HCT116 (cell line): ENCODE results near the gene DHX34. TPM values are rescaled to one million over a fixed set of nuclear protein-coding genes. Genes with fewer than 3 reads are reported as not detected.

Source experiments
- ATAC-seq: fragments of 200-7000 bp; cut with Tn5 transposase; 2 replicates; pipeline ENCODE4 v1.9.1; 2020; ENCODE audit warnings: mild to moderate bottlenecking, moderate library complexity
- BruUV-seq: library from RNA; stranded (reverse); fragments of 400-500 nt; replicated peaks from 2 replicates; lab custom pipeline; 2021; lab: Mats Ljungman, UMichigan
- CTCF ChIA-PET: fragments of 300-600 bp; sonication (Branson Sonifier 250); formaldehyde crosslinking; loops from one replicate; lab custom pipeline; 2021; ENCODE audit warnings: antibody characterized with exemption; lab: Charles Lee
- POLR2A ChIA-PET: fragments of 300-600, 350-600 bp; sonication (Branson Sonifier 250); formaldehyde crosslinking; loops from one replicate; lab custom pipeline; 2021; ENCODE audit warnings: antibody characterized with exemption; lab: Charles Lee
- RAD21 ChIA-PET, 2 experiments: fragments of 300-600 bp; sonication (Branson Sonifier 250); formaldehyde crosslinking; loops; one replicate each; lab custom pipeline; 2023; ENCODE audit warnings: low total read pairs in 2 of 2; ENCODE audit not compliant: uncharacterized antibody in 2 of 2, unreplicated experiment in 2 of 2, low non-redundant PET in 1 of 2; lab: Charles Lee
- DNase-seq: peaks from one replicate; pipeline ENCODE4 v3.0.0-alpha.2; 2010; ENCODE audit warnings: low read depth, low spot score
- H2AFZ ChIP-seq: fragments of 200-600 bp; shearing (Covaris generic), sonication (generic); 2 replicates; pipeline ENCODE4 v1.6.1; 2017; ENCODE audit warnings: low read depth, mixed run types, mixed read lengths, antibody characterized with exemption, low read length; ENCODE audit not compliant: poor library complexity, severe bottlenecking
- H3K27ac ChIP-seq: 2 replicates; pipeline ENCODE4 v1.5.1; 2012; ENCODE audit warnings: low read depth, low read length
- H3K27me3 ChIP-seq: fragments of 200-600 bp; sonication (generic); 2 replicates; pipeline ENCODE4 v1.6.1; 2016; ENCODE audit warnings: mixed run types, low read length, mixed read lengths; ENCODE audit not compliant: insufficient read depth
- H3K36me3 ChIP-seq, 2 experiments: fragments of 200-500 bp in 1 of 2; fragments of 200-600 bp in 1 of 2; sonication (Bioruptor generic) in 1 of 2; sonication (generic) in 1 of 2; 2 replicates each; pipeline versions ENCODE4 v1.5.1 to v1.6.1; 2014 to 2016; ENCODE audit warnings: low read length in 2 of 2, inconsistent platforms in 1 of 2, mixed read lengths in 1 of 2, mixed run types in 1 of 2; ENCODE audit not compliant: insufficient read depth in 2 of 2, control insufficient read depth in 1 of 2
- H3K4me1 ChIP-seq, 2 experiments: fragments of 200-600 bp in 1 of 2; sonication (generic) in 1 of 2; 2 replicates each; pipeline versions ENCODE4 v1.5.1 to v1.6.1; 2012 to 2017; ENCODE audit warnings: low read length in 2 of 2, inconsistent platforms in 1 of 2, mild to moderate bottlenecking in 1 of 2, mixed read lengths in 1 of 2, mixed run types in 1 of 2, moderate library complexity in 1 of 2; ENCODE audit not compliant: insufficient read depth in 2 of 2, control insufficient read depth in 1 of 2
- H3K4me2 ChIP-seq: fragments of 200-600 bp; sonication (generic); 2 replicates; pipeline ENCODE4 v1.6.1; 2017; ENCODE audit warnings: mixed run types, low read length, mixed read lengths
- H3K4me3 ChIP-seq, 2 experiments: fragments of 200-600 bp in 1 of 2; sonication (generic) in 1 of 2; replicated peaks in 1 of 2; 2 replicates each; pipeline ENCODE4 v1.5.1; 2011 to 2016; ENCODE audit warnings: low read length in 2 of 2, control low read depth in 1 of 2, low read depth in 1 of 2, mild to moderate bottlenecking in 1 of 2, mixed read lengths in 1 of 2, mixed run types in 1 of 2
- H3K79me2 ChIP-seq: fragments of 200-600 bp; sonication (generic); 2 replicates; pipeline ENCODE4 v1.6.1; 2017; ENCODE audit warnings: mild to moderate bottlenecking, mixed run types, low read length, moderate library complexity, mixed read lengths; ENCODE audit not compliant: insufficient read depth
- H3K9ac ChIP-seq: fragments of 200-600 bp; sonication (generic); 2 replicates; pipeline ENCODE4 v1.6.1; 2016; ENCODE audit warnings: low read length, mixed read lengths
- H3K9me2 ChIP-seq: fragments of 200-600 bp; sonication (generic), shearing (Covaris generic); 2 replicates; pipeline ENCODE4 v1.6.1; 2017; ENCODE audit warnings: mixed run types, mild to moderate bottlenecking, moderate library complexity; ENCODE audit not compliant: insufficient read depth
- H3K9me3 ChIP-seq, 2 experiments: fragments of 200-500 bp in 1 of 2; fragments of 200-600 bp in 1 of 2; sonication (Bioruptor generic) in 1 of 2; sonication (generic) in 1 of 2; 2 replicates each; pipeline ENCODE4 v1.6.1; 2014 to 2017; ENCODE audit warnings: low read length in 2 of 2, mixed read lengths in 2 of 2, inconsistent platforms in 1 of 2, low read depth in 1 of 2, mild to moderate bottlenecking in 1 of 2, mixed run types in 1 of 2, moderate library complexity in 1 of 2; ENCODE audit not compliant: control insufficient read depth in 1 of 2, insufficient read depth in 1 of 2
- H4K20me1 ChIP-seq: fragments of 200-600 bp; sonication (generic), shearing (Covaris generic); 2 replicates; pipeline ENCODE4 v1.6.1; 2017; ENCODE audit warnings: mixed run types, mild to moderate bottlenecking, moderate library complexity; ENCODE audit not compliant: insufficient read depth
- CBX3 ChIP-seq: IDR thresholded peaks from 2 replicates; pipeline ENCODE4 v1.6.1; 2012; ENCODE audit warnings: low read depth
- CEBPB ChIP-seq: IDR thresholded peaks from 2 replicates; pipeline ENCODE4 v1.6.1; 2012; ENCODE audit warnings: low read depth
- CTCF ChIP-seq, 3 experiments: fragments of 200-600 bp in 1 of 3; sonication (generic) in 1 of 3; IDR thresholded peaks in 2 of 3; conservative IDR thresholded peaks in 1 of 3; 2 replicates each; pipeline ENCODE4 v1.5.1; 2012 to 2017; ENCODE audit warnings: low read depth in 2 of 3, low read length in 2 of 3, antibody characterized with exemption in 1 of 3, borderline replicate concordance in 1 of 3, control low read depth in 1 of 3, mild to moderate bottlenecking in 1 of 3, mixed read lengths in 1 of 3, mixed run types in 1 of 3, moderate library complexity in 1 of 3; ENCODE audit not compliant: insufficient read depth in 1 of 3
- EGR1 ChIP-seq: IDR thresholded peaks from 2 replicates; pipeline ENCODE4 v1.6.1; 2012; ENCODE audit warnings: low read depth
- EZH2 ChIP-seq: fragments of 200-600 bp; sonication (generic); IDR thresholded peaks from 2 replicates; pipeline ENCODE4 v1.6.1; 2017; ENCODE audit warnings: antibody characterized with exemption, mixed run types
- EZH2phosphoT487 ChIP-seq: fragments of 200-600 bp; IDR thresholded peaks from 2 replicates; pipeline ENCODE4 v1.6.1; 2018; ENCODE audit warnings: antibody characterized with exemption, borderline replicate concordance
- FOSL1 ChIP-seq: IDR thresholded peaks from 2 replicates; pipeline ENCODE4 v1.6.1; 2012; ENCODE audit warnings: low read depth
- JUND ChIP-seq: IDR thresholded peaks from 2 replicates; pipeline ENCODE4 v1.6.1; 2012
- MAX ChIP-seq: IDR thresholded peaks from 2 replicates; pipeline ENCODE4 v1.6.1; 2012
- POLR2AphosphoS5 ChIP-seq: IDR thresholded peaks from 2 replicates; pipeline ENCODE4 v1.6.1; 2011; ENCODE audit warnings: mild to moderate bottlenecking, low read depth, low read length, moderate library complexity
- RAD21 ChIP-seq: IDR thresholded peaks from 2 replicates; pipeline ENCODE4 v1.6.1; 2012; ENCODE audit warnings: low read depth, mild to moderate bottlenecking
- REST ChIP-seq: IDR thresholded peaks from 2 replicates; pipeline ENCODE4 v1.6.1; 2012; ENCODE audit warnings: low read depth
- SIN3A ChIP-seq: IDR thresholded peaks from 2 replicates; pipeline ENCODE4 v1.6.1; 2012; ENCODE audit warnings: low read depth
- SRF ChIP-seq: IDR thresholded peaks from 2 replicates; pipeline ENCODE4 v1.6.1; 2012; ENCODE audit warnings: low read depth
- TCF7L2 ChIP-seq: IDR thresholded peaks from 2 replicates; pipeline ENCODE4 v1.7.0; 2011; ENCODE audit warnings: borderline replicate concordance, inconsistent platforms; ENCODE audit not compliant: insufficient read depth, insufficient read length; ENCODE audit errors: extremely low read depth
- YY1 ChIP-seq: IDR thresholded peaks from 2 replicates; pipeline ENCODE4 v1.6.1; 2011; ENCODE audit warnings: low read length, low read depth, moderate library complexity, mild to moderate bottlenecking; ENCODE audit not compliant: insufficient replicate concordance; ENCODE audit errors: extremely low read depth
- ZBTB33 ChIP-seq: IDR thresholded peaks from 2 replicates; pipeline ENCODE4 v1.6.1; 2011; ENCODE audit warnings: mild to moderate bottlenecking, low read length, moderate library complexity; ENCODE audit not compliant: insufficient replicate concordance; ENCODE audit errors: extremely low read depth
- ZFX ChIP-seq: fragments of 450-650 bp; IDR thresholded peaks from 2 replicates; pipeline ENCODE4 v1.6.1; 2017
- ZNF274 ChIP-seq: fragments of 200-500 bp; sonication (Bioruptor generic); IDR thresholded peaks from 2 replicates; pipeline ENCODE4 v1.6.1; 2014; ENCODE audit warnings: mild to moderate bottlenecking, low read depth, low read length, inconsistent platforms
- intact Hi-C: fragments of 100-400 bp; cut with micrococcal nuclease; formaldehyde crosslinking; loops from 2 replicates; pipeline ENCODE4 v1.10.0; 2022
- total RNA-seq: library from RNA; stranded (reverse); gene quantifications from one replicate; pipeline ENCODE4 v1.2.1, GENCODE V29; 2021; ENCODE audit not compliant: unreplicated experiment

The DHX34 gene
- total RNA-seq, 1 experiment from 2014 or later = 30.5 TPM

GRCh38 chr19:47310323-47310722 is 38.8 kb upstream of the DHX34 start:
- peaks cover 18 to 43% of the 10 kb centered on the region in 2 experiments for H3K4me1 ChIP-seq
- TF ChIP-seq YY1 (no peak), CEBPB (no peak), RAD21 (no peak), SRF (no peak), ZBTB33 (no peak), CBX3 (no peak), ZFX (no peak), MAX (no peak), REST (no peak), EGR1 (no peak), EZH2phosphoT487 (no peak), EZH2 (no peak), JUND (no peak), SIN3A (no peak), CTCF (IDR thresholded peaks at IDR 0.05 in 2 of 3, conservative IDR thresholded peaks at IDR 0.05 in 1 of 3; ENCODE audit: borderline replicate concordance in 1 of 3, insufficient read depth in 1 of 3, low read depth in 2 of 3, low read length in 2 of 3) (no peak), POLR2AphosphoS5 (no peak), FOSL1 (no peak), TCF7L2 (no peak), ZNF274 (no peak)
- TF ChIP-seq, all 23 proteins: peak for 0
- Histone ChIP-seq H3K36me3 (no peaks in the 10 kb centered on the region), H3K9me2 (no peaks in the 10 kb centered on the region), H4K20me1 (no peaks in the 10 kb centered on the region), H3K79me2 (no peaks in the 10 kb centered on the region), H3K27ac (no peak overlapping the region), H3K9ac (no peak overlapping the region), H3K27me3 (no peaks in the 10 kb centered on the region), H2AFZ (no peak overlapping the region), H3K4me3 (no peak overlapping the region), H3K4me2 (no peak overlapping the region), H3K9me3 (no peaks in the 10 kb centered on the region)
- no peak for ATAC-seq
- BruUV-seq = no TSS peak
- ChIA-PET RAD21 (no interaction called here), POLR2A (no interaction called here), CTCF (no interaction called here)
- intact Hi-C loops = no loop called here
- DNase-seq = no peak
